Mesothelial cell of epicardium (in vitro differentiated cells): ENCODE data around the gene GIPC2. TPM values are rescaled to one million over a fixed set of nuclear protein-coding genes. Genes with fewer than 3 reads are reported as not detected.

Experiments used
- DNase-seq, 2 experiments: peaks; one replicate each; pipeline ENCODE4 v3.0.0; 2021; ENCODE audit warnings: low spot score in 2 of 2; ENCODE audit not compliant: unreplicated experiment in 2 of 2
- H3K27ac Mint-ChIP-seq: 2 replicates; pipeline ENCODE4 v1.8.0; 2021; ENCODE audit warnings: mixed read lengths
- H3K27me3 Mint-ChIP-seq: 2 replicates; pipeline ENCODE4 v1.8.0; 2021; ENCODE audit warnings: low read depth, mixed read lengths
- H3K36me3 Mint-ChIP-seq: 2 replicates; pipeline ENCODE4 v1.8.0; 2021; ENCODE audit warnings: mixed read lengths
- H3K4me1 Mint-ChIP-seq: 2 replicates; pipeline ENCODE4 v1.8.0; 2021; ENCODE audit warnings: mixed read lengths
- H3K4me3 Mint-ChIP-seq: 2 replicates; pipeline ENCODE4 v1.8.0; 2021; ENCODE audit warnings: mild to moderate bottlenecking, moderate library complexity, mixed read lengths
- H3K9me3 Mint-ChIP-seq: 2 replicates; pipeline ENCODE4 v1.8.0; 2021; ENCODE audit warnings: mixed read lengths
- total RNA-seq: library from RNA; stranded (reverse); gene quantifications from 3 replicates; pipeline ENCODE4 v1.2.1, GENCODE V29; 2021
- TF ChIP-seq, protein P1 (sequence below): fragments of 200-600 bp; sonication (generic); IDR thresholded peaks from one replicate; pipeline ENCODE4 v1.5.0; 2021; ENCODE audit warnings: antibody characterized with exemption; ENCODE audit not compliant: unreplicated experiment

The GIPC2 gene
- total RNA-seq, 1 donor from 2014 or later: 0.20 TPM

GRCh38 chr1:78070210-78070609 lies 24.4 kb downstream of the GIPC2 start:
- Mint-ChIP-seq H3K4me3 (no peak overlapping the region), H3K27me3 (peaks cover 43% of the 10 kb centered on the region), H3K36me3 (no peaks in the 10 kb centered on the region), H3K4me1 (peaks cover 8% of the 10 kb centered on the region), H3K9me3 (peaks cover 6% of the 10 kb centered on the region), H3K27ac (no peak overlapping the region)
- TF ChIP-seq, protein P1, sequence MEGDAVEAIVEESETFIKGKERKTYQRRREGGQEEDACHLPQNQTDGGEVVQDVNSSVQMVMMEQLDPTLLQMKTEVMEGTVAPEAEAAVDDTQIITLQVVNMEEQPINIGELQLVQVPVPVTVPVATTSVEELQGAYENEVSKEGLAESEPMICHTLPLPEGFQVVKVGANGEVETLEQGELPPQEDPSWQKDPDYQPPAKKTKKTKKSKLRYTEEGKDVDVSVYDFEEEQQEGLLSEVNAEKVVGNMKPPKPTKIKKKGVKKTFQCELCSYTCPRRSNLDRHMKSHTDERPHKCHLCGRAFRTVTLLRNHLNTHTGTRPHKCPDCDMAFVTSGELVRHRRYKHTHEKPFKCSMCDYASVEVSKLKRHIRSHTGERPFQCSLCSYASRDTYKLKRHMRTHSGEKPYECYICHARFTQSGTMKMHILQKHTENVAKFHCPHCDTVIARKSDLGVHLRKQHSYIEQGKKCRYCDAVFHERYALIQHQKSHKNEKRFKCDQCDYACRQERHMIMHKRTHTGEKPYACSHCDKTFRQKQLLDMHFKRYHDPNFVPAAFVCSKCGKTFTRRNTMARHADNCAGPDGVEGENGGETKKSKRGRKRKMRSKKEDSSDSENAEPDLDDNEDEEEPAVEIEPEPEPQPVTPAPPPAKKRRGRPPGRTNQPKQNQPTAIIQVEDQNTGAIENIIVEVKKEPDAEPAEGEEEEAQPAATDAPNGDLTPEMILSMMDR: no peak
- no peak for DNase-seq

DNA sequence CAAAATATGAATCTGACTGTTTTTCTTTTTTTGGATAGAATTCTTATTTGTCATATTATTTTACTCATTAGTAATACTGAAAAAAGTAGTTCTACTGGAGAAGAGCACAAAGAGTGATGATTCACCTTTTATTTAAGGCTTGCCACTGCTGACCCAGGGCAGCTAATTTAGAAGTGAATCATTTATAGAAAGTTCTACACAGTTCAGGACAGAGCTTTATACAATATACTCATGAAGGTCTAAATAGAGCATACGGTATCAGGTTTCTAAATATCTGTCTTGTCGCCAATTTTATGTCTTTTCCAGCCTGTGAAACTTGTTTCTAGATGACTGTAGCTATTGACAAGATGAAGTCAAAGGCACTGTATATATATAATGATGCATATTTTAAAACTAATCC lies 25.0 kb downstream of the GIPC2 start:
- H3K27me3 Mint-ChIP-seq: peaks cover 40% of the 10 kb centered on the region
- DNase-seq: no peak
- H3K4me1 Mint-ChIP-seq: peaks cover 8% of the 10 kb centered on the region
- TF ChIP-seq, protein P1: no peak
- peaks cover 5% of the 10 kb centered on the region for H3K9me3 Mint-ChIP-seq
- no peak overlapping the region for H3K4me3 Mint-ChIP-seq
- H3K36me3 Mint-ChIP-seq: no peaks in the 10 kb centered on the region
- no peak overlapping the region for H3K27ac Mint-ChIP-seq

DNA sequence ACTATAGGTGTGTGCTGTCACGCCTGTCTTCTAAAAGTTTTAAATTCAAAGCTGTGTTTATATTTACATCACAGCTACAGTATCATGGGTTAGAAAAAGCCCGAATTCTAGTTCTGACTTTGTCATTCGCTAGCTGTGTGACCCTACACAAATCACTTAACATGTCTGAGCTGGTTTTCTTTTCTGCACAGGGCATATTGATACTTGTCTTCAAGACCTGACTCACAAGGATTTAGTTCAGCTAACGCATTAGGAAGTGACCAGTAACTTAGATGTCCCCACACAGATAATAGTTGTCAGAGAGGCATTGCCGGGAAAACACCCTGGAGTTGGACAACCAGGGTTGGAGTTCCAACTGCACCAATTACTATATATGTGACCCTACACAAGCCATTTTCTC lies 25.9 kb downstream of the GIPC2 start:
- H3K36me3 Mint-ChIP-seq: no peaks in the 10 kb centered on the region
- no peak overlapping the region for H3K27ac Mint-ChIP-seq
- H3K4me1 Mint-ChIP-seq: peaks cover 8% of the 10 kb centered on the region

DNA sequence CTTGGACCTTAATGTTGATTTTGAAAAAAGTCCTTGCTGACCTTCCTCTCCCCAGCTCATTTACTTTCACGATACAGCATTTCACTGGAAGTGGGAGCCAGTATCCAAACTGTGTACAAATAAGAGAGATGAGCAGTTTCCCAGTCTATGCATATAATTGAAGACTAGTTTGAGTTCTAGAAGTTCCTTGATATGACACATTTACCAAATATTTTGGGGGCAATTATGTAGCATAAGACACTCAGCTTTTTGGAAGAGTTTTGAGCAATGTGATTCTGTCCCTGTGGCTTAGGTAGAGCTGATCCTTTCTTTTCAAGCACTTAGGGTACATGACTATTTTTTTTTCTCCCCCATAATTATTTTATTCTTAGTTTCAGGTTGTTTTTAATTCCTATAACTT lies 26.4 kb downstream of the GIPC2 start:
- TF ChIP-seq, protein P1: no peak
- no peak overlapping the region for H3K27ac Mint-ChIP-seq

More for the DNA sequence above, 25.9 kb downstream of the GIPC2 start:
- TF ChIP-seq, protein P1: no peak
- peaks cover 31% of the 10 kb centered on the region for H3K27me3 Mint-ChIP-seq
- H3K9me3 Mint-ChIP-seq: no peaks in the 10 kb centered on the region
- H3K4me3 Mint-ChIP-seq: no peak overlapping the region
- no peak for DNase-seq

GRCh38 chr1:78073441-78073840 lies 27.7 kb downstream of the GIPC2 start:
- no peak for DNase-seq
- H3K27me3 Mint-ChIP-seq: peaks cover 14% of the 10 kb centered on the region
- no peaks in the 10 kb centered on the region for H3K36me3 Mint-ChIP-seq
- H3K4me1 Mint-ChIP-seq: peaks cover 8% of the 10 kb centered on the region
- H3K4me3 Mint-ChIP-seq: no peak overlapping the region
- no peaks in the 10 kb centered on the region for H3K9me3 Mint-ChIP-seq
- TF ChIP-seq, protein P1: no peak
- H3K27ac Mint-ChIP-seq: no peak overlapping the region

More for the DNA sequence above, 26.4 kb downstream of the GIPC2 start:
- peaks cover 8% of the 10 kb centered on the region for H3K4me1 Mint-ChIP-seq
- no peak overlapping the region for H3K4me3 Mint-ChIP-seq
- no peaks in the 10 kb centered on the region for H3K36me3 Mint-ChIP-seq
- H3K27me3 Mint-ChIP-seq: peaks cover 26% of the 10 kb centered on the region
- no peaks in the 10 kb centered on the region for H3K9me3 Mint-ChIP-seq
- DNase-seq: no peak

GRCh38 chr1:78075621-78076020 lies 29.9 kb downstream of the GIPC2 start:
- Mint-ChIP-seq H3K27ac (no peak overlapping the region), H3K4me3 (no peak overlapping the region), H3K9me3 (no peaks in the 10 kb centered on the region), H3K27me3 (peaks cover 5% of the 10 kb centered on the region), H3K36me3 (no peaks in the 10 kb centered on the region), H3K4me1 (peaks cover 3% of the 10 kb centered on the region)
- TF ChIP-seq, protein P1: no peak
- no peak for DNase-seq
